HPDE6-E6E7 (cell line): ENCODE measurements around the gene BNIPL.

Experiments
- DNase-seq: peaks from one replicate; pipeline ENCODE4 v3.0.0; 2011; ENCODE audit warnings: missing footprints; ENCODE audit errors: extremely low spot score

BNIPL gene, protein sequence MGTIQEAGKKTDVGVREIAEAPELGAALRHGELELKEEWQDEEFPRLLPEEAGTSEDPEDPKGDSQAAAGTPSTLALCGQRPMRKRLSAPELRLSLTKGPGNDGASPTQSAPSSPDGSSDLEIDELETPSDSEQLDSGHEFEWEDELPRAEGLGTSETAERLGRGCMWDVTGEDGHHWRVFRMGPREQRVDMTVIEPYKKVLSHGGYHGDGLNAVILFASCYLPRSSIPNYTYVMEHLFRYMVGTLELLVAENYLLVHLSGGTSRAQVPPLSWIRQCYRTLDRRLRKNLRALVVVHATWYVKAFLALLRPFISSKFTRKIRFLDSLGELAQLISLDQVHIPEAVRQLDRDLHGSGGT

DNA sequence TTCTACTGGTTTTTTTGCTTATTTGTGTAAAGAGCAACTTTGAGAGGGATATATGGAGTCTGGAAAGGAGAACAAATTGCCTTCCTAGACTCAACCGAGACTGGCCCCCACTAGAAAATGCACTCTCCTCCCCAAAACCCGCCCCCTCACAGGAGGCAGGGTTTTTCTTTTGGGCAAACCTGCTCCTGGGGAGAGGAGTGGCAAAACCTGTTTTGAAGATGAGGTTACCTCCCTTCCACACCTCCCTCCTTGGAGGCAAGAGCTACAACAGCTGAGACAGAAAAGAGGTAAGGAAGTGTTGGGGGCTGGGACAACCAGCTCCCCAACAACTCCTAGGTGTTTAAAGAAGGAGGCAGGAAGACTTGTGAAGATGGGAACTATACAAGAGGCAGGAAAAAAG is at the start of gene BNIPL:
Gene BNIPL (plus strand): TSS at position 231 of the 400 bp plus-strand sequence. CDS start 140 bp downstream, at position 371.
- DNase-seq, result no peak

DNA sequence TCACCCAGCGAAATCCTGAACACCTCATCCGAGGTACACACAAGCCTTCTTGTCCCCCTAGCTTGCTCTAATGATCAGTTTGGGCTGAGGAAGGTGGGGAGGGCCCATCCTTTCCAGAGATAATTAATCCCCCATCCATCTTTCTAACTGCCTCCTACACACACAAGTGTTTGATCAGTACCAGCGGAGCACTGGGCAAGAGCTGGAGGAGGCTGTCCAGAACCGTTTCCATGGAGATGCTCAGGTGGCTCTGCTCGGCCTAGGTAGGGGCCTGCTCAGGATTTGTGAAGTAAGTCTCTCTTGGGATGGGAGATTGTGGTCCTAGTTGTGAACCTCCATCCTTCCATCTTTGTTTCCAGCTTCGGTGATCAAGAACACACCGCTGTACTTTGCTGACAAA is 48.5 kb upstream of the BNIPL start:
- DNase-seq, result no peak

DNA sequence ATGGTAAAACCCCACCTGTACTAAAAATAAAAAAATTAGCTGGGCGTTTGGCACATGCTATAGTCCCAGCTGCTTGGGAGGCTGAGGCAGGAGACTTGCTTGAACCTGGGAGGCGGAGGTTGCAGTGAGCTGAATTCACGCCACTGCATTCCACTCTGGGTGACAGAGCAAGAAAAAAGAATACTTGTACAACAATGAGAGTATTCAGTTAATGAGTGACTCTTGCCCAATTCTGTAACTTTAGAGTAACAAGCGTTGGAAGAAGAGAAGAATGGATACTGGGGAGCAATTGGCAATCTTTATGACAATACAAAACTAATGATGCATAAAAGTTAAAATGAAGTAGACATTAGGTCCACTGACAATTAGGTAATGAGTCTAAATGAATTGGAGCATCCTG is 43.8 kb upstream of the BNIPL start:
- no peak for DNase-seq

DNA sequence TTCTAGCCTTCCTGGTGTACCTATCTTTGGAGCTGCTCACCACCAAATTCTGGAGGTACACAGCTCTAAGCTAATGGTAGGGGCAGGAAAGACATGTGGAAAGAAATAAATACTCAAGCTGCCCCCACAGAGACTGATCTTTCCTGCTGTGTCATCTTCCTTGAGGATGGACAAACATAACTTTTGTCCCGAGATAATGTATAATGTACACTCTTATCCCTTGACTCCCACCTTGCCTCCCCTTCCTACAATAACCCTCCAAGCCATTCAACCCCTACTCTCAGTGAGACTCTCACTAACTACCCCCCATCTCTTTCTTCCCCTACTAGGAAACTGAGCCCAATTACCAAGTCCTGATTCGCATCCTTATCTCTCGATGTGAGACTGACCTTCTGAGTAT is 42.1 kb upstream of the BNIPL start:
- DNase-seq, result no peak

DNA sequence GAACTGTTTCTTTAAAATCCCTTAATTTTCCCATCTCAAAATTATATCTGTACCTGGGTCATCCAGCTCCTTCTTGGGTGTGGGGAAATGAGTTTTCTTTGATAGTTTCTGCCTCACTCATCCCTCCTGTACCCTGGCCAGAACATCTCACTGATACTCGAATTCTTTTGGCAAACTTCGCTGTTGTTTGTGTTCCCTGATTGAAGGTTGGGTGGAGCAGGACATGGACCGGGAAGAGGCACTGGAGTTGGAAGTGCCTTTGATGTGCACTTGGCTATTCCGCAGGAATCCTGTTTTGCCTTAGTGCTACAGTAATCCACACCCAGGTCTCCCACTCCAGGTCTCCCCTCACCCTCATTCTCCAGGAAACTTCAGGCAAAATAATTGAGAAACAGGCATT is 40.9 kb upstream of the BNIPL start:
- no peak for DNase-seq

DNA sequence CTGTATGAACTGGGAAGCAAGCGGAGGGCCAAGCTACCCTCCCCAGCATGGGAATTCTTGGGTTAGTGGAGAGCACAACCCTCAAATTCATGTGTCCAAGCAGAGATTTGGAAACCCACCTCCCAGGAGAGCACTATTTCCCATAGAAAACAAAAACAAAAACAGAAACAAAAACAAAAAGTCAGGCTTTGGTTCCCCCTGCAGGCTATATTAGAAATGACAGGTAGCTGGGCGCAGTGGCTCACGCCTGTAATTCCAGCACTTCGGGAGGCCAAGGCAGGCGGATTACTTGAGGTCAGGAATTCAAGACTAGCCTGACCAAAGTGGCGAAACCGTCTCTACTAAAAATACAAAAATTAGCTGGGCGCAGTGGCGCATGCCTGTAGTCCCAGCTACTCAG is 40.5 kb upstream of the BNIPL start:
- DNase-seq, result no peak

DNA sequence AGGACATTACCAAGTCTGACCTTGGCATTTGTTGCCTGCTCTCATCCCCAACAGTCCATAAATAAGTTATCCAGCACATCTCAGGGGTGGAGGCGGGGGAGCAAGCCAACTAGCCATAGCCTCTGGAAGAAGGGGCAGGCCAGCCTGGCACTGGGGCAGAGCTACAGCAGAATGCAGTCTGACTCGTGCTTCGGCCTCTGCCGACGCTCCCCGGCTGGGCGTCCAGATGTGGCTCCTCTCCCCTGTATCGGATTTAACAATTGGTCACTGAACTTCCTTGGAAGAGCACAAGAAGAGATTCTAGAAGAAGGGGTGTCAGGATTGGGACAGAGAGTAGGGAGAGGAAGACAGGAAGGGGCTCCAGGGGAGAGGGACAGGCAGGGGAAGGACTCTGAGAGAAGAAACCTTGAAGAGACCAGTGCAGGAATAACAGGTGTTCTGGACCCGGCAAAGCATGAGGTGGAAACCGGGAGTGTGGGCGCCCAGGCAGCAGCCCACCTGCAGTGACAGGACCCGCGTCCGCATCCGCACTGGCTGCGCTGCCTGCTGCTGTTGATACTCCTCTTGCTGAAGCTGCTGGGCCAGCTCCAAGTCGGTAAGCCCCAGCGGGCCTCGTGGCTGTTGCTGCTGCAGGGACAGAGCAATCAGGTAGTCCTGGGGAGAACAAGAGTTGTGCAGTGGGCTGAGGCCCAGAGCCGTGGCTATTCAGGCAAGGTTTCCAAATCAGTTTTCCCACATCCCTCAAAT is 39.1 kb upstream of the BNIPL start:
- DNase-seq, result no peak

DNA sequence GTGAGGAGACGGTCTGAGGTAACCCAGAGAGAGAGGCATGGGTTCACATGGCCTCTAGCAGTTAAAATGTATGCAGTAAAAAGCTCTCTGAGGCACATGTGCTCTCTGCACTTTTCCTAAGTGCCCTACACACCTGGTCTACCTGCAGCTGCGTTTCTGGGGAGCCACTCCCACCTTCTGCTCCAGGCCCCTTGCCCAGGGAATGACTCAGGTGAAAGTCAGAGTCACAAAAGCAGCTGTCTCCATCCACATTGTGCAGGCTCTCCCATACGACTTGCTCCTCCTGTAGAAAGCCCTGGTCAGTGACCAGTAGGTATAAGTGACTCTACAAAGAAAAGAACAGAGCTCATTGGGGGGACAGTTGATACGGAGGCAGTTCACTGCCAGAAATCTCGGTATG is 38.4 kb upstream of the BNIPL start:
- DNase-seq, result no peak

DNA sequence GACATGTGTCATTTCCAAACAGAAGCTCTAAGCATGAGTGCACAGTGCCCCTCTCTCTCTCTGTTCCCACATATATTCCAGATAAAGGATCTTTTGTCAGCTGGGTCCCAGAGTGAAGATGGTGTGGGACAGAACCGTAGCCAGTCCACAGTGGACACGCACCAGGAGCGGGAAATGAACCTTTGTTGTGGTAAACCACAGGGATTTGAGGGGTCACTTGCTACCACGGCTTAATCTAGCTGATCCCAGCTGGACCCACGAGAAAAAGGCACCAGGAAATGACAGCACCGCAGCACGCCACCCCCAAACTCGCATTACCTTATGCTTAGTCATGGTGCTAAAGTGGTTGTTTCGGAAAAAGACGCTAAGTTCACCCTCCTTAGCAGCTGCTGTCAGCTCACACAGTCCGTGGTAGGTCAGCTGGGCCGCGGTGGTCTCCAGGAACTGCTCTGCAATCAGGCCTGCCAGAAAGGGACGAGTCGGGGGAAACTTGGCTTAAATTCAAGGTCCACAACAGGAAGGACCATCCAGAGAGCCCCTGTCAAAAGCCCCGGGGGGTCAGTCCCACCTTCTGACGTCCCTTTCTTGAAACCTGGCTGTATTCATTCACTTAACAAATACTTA is 37.2 kb upstream of the BNIPL start:
- no peak for DNase-seq

DNA sequence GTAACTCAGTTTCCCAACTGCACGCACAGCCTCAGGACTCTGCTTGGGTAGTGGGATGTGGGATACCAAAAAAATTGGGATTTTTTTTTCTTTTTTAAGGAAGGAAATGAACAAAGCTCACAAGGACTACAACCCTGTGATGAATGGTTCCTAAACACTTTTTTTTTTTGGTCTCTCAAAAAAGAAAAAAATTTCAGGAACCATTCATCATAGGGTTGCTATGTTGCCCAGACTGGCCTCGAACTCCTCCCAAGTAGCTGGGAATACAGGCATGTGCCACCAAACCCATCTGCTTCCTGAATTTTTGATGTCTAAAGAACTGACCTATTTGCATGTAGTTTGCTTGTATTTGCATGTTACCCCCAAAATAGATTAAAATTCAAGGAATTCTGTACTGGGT is 36.5 kb upstream of the BNIPL start:
- DNase-seq, result no peak

DNA sequence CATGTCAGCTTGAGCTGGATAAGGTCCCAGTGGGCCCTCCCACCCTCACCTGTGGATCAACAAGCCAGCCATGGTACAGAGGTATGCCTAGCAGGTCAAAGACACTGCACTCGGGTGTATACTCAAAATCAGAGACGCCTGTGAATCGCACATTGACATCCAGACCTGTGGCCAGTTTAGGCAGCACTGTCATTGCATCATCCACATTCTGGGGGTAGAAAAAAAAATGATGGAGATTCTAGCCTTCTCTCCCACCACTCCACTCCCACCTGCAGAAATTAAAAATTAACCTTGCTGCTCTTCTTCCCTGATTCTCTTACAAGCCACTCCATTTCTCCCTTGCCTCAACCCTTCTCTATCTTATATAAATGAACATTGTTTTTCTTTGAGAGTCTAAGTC is 36.0 kb upstream of the BNIPL start:
- no peak for DNase-seq

DNA sequence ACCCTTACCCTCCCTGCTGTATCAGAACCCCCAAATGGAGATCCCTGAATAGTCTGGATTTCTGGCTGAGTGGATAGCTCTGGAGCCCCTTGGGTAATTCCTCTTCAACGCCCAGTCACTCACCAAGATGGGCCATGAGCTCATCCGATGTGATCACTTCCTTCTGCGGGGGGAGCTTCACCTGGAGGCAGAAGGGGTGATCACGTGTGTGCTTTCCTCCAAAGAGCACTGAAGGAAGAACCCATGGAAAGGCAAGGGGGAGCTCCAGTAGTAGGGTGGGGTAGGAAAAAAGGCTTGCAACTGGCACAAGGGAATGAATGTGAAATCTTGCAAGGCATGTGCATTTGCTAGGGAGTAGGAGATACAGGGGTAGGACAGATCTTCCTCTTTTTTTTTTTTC is 34.8 kb upstream of the BNIPL start:
- DNase-seq, result no peak

DNA sequence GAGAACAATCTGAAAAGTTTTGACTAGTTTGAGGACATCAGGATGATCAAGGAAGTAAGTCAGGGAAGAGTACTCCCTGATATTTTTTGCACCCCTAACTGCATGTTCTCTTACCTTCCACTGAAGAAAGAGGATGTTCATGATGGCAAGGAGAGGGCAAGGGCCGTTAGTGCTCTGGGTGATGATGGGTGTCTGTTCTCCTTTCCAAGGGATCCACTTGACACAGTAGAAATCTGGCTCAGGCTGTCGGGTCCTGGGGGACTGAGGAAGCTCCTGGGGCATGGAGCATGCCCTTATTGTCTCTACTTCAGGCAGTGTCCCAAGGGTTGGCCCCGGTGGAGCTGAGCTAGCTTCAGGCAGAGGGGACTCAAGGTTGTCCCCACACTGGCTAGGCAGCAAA is 34.3 kb upstream of the BNIPL start:
- DNase-seq, result no peak

DNA sequence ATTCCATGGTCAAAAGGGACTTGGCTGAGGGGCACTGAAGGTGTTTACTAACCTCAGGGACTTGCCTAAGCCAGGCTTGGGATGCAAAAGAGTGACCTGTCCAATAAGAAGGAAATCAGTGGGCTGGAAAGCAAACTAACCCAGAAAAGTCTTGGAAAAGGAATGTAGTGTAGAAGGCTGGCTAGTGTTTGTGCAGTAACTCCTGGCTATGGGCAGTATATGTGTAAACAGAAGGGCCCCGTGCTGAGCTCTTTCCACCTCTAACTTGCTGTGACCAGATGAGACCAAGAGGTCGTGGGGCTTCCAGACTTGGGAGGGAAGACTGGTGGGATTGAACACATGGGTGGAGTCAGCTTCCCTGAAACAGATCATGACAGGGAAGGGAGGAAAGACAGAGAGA is 33.8 kb upstream of the BNIPL start:
- DNase-seq, result no peak

DNA sequence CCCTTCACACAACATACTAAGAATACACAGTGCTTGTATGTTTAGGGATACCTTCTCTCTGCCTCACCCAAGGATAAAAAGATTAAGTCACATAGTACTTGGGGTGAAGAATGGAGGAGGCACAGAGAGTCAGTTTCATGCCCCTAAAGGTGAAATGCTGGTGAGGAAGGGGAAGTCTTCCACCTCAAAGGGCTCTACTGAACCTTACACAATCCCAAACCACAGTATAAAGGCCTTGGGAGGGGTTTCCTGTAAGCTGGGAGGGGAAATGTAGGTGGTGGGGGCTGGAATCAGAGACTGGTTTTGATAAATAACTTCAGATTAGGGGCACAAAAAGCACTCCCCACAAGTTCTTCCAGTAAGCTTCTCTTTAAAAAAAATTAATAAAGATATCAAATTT is 33.2 kb upstream of the BNIPL start:
- DNase-seq, result no peak

DNA sequence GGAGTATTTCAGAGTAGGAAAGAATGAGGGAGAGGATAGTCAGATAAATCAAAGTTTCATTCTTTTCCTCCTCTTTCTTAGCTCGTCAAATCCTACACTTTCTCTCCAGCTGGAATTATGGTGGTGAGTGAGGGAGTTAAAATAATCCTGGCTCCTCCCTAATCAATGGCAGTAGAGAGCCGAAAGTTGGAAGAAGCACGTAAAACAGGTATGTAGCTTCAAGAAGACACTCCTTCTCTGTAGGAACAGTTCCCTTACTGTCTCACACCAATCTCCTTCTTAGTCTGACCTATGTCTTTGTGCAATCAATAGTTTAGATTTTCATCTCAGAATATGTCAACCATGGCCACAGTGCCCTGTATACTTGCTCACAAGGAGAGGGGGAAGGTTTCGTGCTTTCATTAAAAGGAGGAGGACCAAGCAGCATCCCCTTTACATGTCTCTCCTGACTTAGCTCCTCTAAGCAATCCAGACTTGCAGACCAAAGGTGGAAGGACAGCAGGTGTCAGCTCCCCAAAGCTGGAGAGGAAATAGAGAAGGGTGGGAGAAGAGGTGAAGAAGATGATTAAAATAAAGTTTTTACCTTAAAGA is 30.6 kb upstream of the BNIPL start:
- no peak for DNase-seq

DNA sequence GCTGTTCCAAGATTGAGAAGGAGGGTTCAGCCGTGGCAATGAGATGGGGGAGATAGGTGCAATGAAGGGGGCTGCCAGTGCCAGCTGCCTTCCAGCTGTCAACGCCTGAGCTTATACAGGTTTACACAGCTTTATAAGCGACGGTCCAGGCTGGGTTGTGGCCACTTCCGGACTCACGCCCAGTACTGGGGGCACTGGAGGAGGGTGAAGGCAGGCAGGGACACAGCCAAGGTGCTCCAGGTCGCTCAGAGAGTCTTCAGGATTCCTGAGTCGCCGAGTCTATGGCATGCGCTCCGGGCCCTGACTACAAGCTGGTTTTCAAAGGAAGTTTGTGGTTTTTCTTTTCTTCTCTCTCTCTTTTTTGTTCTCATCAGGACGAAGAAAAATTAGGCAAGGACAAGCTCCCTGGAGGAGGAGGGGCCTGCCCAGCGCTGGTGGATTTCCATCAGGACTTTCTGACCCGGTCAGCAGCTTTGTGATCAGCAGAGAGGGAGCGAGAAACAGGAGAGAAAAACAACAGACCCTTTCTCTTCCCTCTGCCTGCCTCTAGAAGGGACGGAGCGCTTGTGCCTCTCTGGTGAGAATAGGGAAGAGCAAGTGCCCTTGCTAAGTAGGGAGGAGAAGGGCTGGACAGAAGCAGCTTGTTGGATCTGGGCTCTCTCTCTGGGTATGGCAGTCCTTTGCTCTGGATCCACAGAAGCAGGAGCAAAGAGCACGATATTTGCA is 29.9 kb upstream of the BNIPL start, which contains the start of gene MINDY1:
Gene MINDY1 (minus strand): TSS at position 576 of the 726 bp plus-strand sequence. CDS start 4,285 bp downstream, outside the sequence.
- DNase-seq, result peak; percentile 83

DNA sequence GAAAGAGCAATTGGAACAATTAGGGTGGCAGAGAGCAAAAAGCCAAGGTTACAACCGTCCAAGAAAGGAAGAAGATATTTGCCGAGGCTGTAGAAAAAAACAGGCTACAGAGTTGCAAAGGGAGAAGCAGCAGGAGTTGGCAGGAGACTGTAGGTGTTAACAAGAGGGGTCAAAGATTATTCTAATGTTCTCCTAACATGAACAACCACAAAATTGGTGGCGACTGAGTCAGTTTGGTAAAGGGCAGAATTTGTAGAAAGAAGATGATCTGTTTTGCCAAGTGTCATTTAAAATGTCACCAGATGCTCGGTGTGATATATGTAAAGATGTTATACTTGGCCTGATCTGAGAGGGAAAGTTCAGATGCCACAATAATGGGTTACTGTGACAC is 28.5 kb upstream of the BNIPL start:
- DNase-seq, result no peak

DNA sequence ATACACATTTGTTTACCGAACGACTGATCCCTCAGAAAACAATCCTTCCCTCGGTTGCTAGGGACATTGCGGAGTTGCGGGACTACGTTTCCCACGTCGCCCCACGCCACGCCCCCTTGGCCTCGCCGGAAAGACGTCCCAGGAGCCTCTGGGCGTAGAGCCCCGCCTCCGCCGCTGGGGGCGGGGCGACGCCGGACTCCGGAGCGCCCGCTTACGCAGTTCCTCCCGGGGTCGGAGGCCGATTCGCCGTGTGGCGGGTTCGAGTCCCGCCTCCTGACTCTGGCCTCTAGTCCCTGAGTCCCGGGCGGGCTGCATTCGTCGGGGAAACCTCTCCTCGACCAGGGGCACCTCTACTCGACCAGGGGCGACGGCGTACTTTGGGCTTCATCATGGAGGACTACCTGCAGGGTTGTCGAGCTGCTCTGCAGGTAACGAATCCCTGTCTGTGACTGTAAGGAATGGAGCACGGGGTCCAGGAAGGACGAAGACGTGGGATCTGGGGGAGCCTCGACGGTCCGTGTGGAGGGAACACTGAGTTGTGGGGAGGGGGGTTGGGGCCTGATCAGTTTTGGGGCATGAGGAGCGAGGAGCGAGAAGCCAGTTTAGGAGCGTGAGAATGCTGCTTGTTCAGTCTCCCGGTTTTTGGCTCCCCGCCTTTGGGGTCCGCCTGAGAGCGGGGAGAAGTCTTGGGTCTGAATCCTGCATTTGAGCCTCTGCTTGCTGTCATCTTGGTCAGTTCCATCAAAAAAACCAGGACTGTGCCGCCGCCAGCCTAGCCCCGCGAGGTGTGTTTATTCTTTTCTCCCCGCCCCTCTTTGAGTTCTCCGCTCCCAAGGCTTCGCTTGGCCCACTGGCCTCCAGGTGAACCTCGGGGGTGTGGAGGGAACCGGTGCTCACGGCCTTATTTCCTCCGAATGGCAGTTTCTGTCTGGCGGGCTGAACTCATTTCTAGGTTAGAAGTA is 27.9 kb upstream of the BNIPL start, which contains the start of gene PRUNE1:
Gene PRUNE1 (plus strand): TSS at position 206 of the 962 bp plus-strand sequence. CDS start 184 bp downstream, at position 390.
- DNase-seq, result peak; percentile 98

DNA sequence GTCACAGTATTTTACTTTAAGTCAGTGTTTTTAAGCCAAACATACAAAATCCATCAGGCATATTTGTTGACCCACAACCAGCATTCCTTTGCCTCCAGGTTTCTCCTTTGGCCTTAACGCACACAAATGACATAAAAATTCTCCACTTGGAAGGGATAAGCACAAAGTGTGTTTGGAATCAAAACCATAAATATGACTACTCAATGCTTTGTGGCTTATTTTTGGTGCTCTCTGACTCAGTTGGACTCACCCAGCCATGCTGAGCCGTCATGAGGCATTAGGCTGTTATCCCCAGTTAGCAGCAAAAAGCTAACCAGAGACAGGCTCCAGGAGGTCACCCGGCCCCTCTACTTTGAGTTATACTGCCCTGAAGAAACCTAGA is 27.2 kb upstream of the BNIPL start:
- no peak for DNase-seq
